Hepatocyte (in vitro differentiated cells): Measurements from ENCODE around the gene ID3. TPM values are rescaled to one million over a fixed set of nuclear protein-coding genes. Genes with fewer than 3 reads are reported as not detected.

Experiments used
- DNase-seq: peaks from one replicate; pipeline ENCODE4 v3.0.0-alpha.2; 2016; ENCODE audit warnings: low spot score
- H2AFZ ChIP-seq: fragments of 200-600 bp; sonication (generic); 2 replicates; pipeline ENCODE4 v1.6.0; 2016; ENCODE audit warnings: antibody characterized with exemption, mild to moderate bottlenecking
- H3K27ac ChIP-seq: fragments of 200-600 bp; sonication (generic); 2 replicates; pipeline ENCODE4 v1.5.1; 2016; ENCODE audit warnings: mild to moderate bottlenecking
- H3K27me3 ChIP-seq: fragments of 200-600 bp; sonication (generic); 2 replicates; pipeline ENCODE4 v1.6.1; 2016
- H3K36me3 ChIP-seq: fragments of 200-600 bp; sonication (generic); replicated peaks from 2 replicates; pipeline ENCODE4 v1.5.1; 2016; ENCODE audit warnings: low read depth; ENCODE audit not compliant: insufficient read depth
- H3K4me1 ChIP-seq: fragments of 200-600 bp; sonication (generic); 2 replicates; pipeline ENCODE4 v1.5.1; 2016; ENCODE audit warnings: mild to moderate bottlenecking, moderate library complexity; ENCODE audit not compliant: insufficient read depth
- H3K4me2 ChIP-seq: fragments of 200-600 bp; sonication (generic); 2 replicates; pipeline ENCODE4 v1.6.0; 2016
- H3K4me3 ChIP-seq: fragments of 200-600 bp; sonication (generic); 2 replicates; pipeline ENCODE4 v1.5.1; 2016; ENCODE audit warnings: mild to moderate bottlenecking
- H3K79me2 ChIP-seq: fragments of 200-600 bp; sonication (generic); 2 replicates; pipeline ENCODE4 v1.6.0; 2017; ENCODE audit warnings: mild to moderate bottlenecking
- H3K9me2 ChIP-seq: fragments of 200-600 bp; sonication (generic); replicated peaks from 2 replicates; pipeline ENCODE4 v1.6.0; 2017; ENCODE audit warnings: mild to moderate bottlenecking; ENCODE audit not compliant: insufficient read depth
- H3K9me3 ChIP-seq: fragments of 200-600 bp; sonication (generic); 2 replicates; pipeline ENCODE4 v1.5.1; 2016; ENCODE audit warnings: low read depth, mild to moderate bottlenecking
- H4K20me1 ChIP-seq: fragments of 200-600 bp; sonication (generic); 2 replicates; pipeline ENCODE4 v1.6.0; 2016; ENCODE audit warnings: mild to moderate bottlenecking; ENCODE audit not compliant: insufficient read depth, poor library complexity, severe bottlenecking
- EZH2 ChIP-seq: fragments of 200-600 bp; sonication (generic); IDR thresholded peaks from 2 replicates; pipeline ENCODE4 v1.6.1; 2016; ENCODE audit warnings: antibody characterized with exemption, mild to moderate bottlenecking, borderline replicate concordance
- EZH2phosphoT487 ChIP-seq: fragments of 200-600 bp; sonication (generic); IDR thresholded peaks from one replicate; pipeline ENCODE4 v1.6.1; 2018; ENCODE audit warnings: antibody characterized with exemption, mild to moderate bottlenecking, low read depth, moderate library complexity; ENCODE audit not compliant: unreplicated experiment, severe bottlenecking
- WGBS: methylation state at CpG from one replicate; pipeline ENCODE4 v1.1.6; 2016; ENCODE audit warnings: low lambda C conversion rate; ENCODE audit errors: missing lambda C conversion rate; 5-methylcytosine and 5-hydroxymethylcytosine counted together
- polyA plus RNA-seq: library from polyadenylated mRNA; unstranded; fragments of >200 nt; fragmentation: Nextera tagmentation; extraction: Ambion mirVana; gene quantifications from 2 replicates; pipeline ENCODE4 v1.2.1, GENCODE V29; 2016
- total RNA-seq: library from RNA; depleted of rRNA; stranded (reverse); fragments of >200 nt; gene quantifications from 2 replicates; pipeline ENCODE4 v1.2.3, GENCODE V29; 2014
- TF ChIP-seq, protein P1 (sequence below): fragments of 200-600 bp; sonication (generic); IDR thresholded peaks from 2 replicates; pipeline ENCODE4 v1.5.1; 2016; ENCODE audit warnings: antibody characterized with exemption, mild to moderate bottlenecking; ENCODE audit not compliant: poor library complexity

Gene ID3
- total and polyA plus RNA-seq, 2 experiments from 2014 or later: 155 to 314 TPM

DNA sequence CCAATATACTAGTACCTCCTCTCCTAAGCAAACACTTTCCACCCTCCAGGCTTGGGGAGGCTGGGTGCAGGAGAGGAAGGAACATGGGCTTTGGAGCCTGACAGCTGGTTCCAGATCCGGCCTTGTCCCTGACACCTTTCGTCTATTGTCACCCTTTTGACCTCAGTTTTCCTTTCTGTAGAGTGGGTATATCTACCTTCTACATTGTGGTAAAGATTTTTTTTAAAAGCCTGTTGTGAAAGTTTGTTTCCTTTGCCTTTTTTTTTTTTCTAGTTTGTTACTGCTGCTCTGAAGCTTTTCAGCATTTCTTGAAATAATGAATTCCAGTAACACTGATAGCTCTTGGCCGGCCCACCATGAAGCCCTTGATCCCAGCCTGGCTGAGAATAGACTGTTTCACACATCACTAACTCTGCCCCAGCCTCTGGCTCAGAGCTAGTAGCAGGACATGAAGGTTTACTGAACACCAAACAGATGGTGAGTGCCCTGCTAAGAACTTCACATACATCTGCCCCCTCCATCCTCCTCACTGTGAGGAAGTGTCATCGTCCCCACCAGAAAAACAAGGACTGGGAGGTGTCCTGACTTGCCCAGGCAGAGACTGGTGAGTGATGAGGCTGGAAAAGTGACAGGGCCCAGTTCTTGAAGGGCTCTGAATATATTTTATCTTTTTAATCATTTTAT, 33.0 kb upstream of the ID3 start:
- no peak overlapping the region for H3K27ac ChIP-seq
- H3K27me3 ChIP-seq: no peaks in the 10 kb centered on the region
- no peaks in the 10 kb centered on the region for H3K9me3 ChIP-seq
- no peaks in the 10 kb centered on the region for H3K9me2 ChIP-seq
- no peaks in the 10 kb centered on the region for H3K36me3 ChIP-seq
- DNase-seq: no peak
- no peak overlapping the region for H3K4me3 ChIP-seq
- WGBS: 78% methylated on average over 4 of the region's 4 CpGs
- H3K79me2 ChIP-seq: no peaks in the 10 kb centered on the region
- no peaks in the 10 kb centered on the region for H4K20me1 ChIP-seq
- TF ChIP-seq EZH2 (no peak), EZH2phosphoT487 (no peak)
- TF ChIP-seq, protein P1, sequence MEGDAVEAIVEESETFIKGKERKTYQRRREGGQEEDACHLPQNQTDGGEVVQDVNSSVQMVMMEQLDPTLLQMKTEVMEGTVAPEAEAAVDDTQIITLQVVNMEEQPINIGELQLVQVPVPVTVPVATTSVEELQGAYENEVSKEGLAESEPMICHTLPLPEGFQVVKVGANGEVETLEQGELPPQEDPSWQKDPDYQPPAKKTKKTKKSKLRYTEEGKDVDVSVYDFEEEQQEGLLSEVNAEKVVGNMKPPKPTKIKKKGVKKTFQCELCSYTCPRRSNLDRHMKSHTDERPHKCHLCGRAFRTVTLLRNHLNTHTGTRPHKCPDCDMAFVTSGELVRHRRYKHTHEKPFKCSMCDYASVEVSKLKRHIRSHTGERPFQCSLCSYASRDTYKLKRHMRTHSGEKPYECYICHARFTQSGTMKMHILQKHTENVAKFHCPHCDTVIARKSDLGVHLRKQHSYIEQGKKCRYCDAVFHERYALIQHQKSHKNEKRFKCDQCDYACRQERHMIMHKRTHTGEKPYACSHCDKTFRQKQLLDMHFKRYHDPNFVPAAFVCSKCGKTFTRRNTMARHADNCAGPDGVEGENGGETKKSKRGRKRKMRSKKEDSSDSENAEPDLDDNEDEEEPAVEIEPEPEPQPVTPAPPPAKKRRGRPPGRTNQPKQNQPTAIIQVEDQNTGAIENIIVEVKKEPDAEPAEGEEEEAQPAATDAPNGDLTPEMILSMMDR: no peak
- H3K4me1 ChIP-seq: peaks cover 6% of the 10 kb centered on the region
- no peak overlapping the region for H3K4me2 ChIP-seq
- H2AFZ ChIP-seq: no peak overlapping the region

DNA sequence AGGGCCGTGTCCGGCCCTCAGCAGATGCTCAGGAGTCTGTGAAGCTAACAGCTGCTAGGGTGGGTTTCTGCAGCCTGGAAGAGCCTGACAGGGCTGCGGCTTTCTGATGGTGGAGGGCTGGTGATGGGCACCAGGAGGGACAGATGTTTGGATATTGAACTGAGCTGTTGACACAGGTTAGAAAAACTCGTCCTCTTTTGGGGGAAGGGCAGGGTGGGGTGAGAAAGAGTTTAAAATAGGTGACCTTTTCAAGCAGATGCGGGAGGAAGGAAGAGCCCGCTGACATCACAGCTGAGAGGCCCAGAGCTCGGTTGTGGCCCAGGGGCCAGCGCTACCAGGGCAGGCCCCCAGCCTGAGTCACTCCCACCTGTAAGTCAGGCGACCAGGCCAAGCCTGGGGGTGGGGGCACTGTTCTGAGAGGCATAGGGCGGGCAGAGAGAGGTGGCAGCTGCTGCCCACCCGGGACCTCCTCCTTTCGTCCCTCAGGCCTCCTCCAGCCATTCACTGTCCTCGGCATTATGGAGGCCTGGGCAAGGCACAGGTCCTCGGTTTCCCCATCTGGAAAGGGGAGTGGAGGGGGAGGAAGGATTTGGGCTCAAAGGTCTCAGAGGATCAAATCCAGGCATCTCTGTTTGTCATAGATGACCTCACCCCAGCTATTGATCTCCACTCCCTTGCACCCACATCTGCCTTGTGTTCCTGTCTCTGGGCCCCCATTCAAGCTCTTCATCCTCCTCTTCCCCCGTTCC, 32.3 kb upstream of the ID3 start:
- no peaks in the 10 kb centered on the region for H3K9me2 ChIP-seq
- 78% methylated on average over 12 of the region's 15 CpGs for WGBS
- no peak overlapping the region for H3K4me3 ChIP-seq
- DNase-seq: no peak
- no peak overlapping the region for H3K4me2 ChIP-seq
- no peaks in the 10 kb centered on the region for H4K20me1 ChIP-seq
- peaks cover 6% of the 10 kb centered on the region for H3K4me1 ChIP-seq
- H2AFZ ChIP-seq: no peak overlapping the region
- H3K9me3 ChIP-seq: no peaks in the 10 kb centered on the region
- no peak overlapping the region for H3K27ac ChIP-seq
- no peaks in the 10 kb centered on the region for H3K27me3 ChIP-seq
- TF ChIP-seq, protein P1: no peak
- TF ChIP-seq EZH2phosphoT487 (no peak), EZH2 (no peak)
- no peaks in the 10 kb centered on the region for H3K36me3 ChIP-seq
- H3K79me2 ChIP-seq: no peaks in the 10 kb centered on the region

DNA sequence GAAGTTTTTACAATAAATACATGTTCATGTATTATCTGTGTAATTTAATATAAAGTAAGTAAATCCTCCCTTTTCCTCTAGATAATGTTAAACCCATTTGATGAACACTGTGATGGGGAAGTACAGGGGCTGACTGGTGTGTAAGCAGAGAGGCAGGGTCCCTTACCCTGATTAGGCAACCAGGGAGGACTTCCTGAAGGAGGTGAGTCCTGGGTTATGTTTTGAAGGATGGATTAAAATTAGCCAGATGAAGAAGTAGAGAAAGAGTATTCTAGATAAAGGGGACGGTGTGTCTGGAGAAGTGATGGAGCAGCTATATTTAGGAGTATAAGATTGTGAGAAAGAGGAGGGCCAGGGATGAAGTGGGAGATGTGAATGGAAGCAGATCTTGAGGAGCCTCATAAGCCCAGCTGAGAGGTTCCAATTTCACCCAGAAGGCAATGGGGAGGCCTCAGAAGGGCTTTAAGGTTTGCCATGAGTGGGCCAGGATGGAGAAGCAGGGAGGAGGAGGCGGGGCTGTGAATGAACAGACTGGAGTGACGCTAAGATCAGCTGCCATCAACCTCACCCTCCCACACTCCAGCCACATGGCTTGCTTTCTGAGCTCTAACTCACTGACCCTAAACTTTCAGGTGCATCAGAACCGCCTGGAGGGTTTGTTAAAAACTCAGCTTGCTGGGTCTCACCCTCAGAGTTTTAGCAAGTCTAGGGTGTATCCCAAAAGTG, 30.9 kb upstream of the ID3 start:
- Histone ChIP-seq H3K4me2 (no peak overlapping the region), H3K9me3 (no peaks in the 10 kb centered on the region), H2AFZ (no peak overlapping the region), H3K27ac (no peak overlapping the region), H3K79me2 (no peaks in the 10 kb centered on the region), H3K4me1 (peaks cover 6% of the 10 kb centered on the region), H3K36me3 (no peaks in the 10 kb centered on the region), H3K27me3 (no peaks in the 10 kb centered on the region), H3K4me3 (no peak overlapping the region), H3K9me2 (no peaks in the 10 kb centered on the region), H4K20me1 (no peaks in the 10 kb centered on the region)
- no peak for DNase-seq
- no peak for TF ChIP-seq EZH2
- TF ChIP-seq, protein P1: no peak
- no peak for TF ChIP-seq EZH2phosphoT487
- whole genome bisulfite sequencing: 75% methylated on average over 4 of the region's 4 CpGs
